Measurements from ENCODE around the gene PABPN1L. TPM values are rescaled to one million over a fixed set of nuclear protein-coding genes. Genes with fewer than 3 reads are reported as not detected.

PABPN1L gene
- total RNA-seq, 1 donor from 2014 or later: not detected

DNA sequence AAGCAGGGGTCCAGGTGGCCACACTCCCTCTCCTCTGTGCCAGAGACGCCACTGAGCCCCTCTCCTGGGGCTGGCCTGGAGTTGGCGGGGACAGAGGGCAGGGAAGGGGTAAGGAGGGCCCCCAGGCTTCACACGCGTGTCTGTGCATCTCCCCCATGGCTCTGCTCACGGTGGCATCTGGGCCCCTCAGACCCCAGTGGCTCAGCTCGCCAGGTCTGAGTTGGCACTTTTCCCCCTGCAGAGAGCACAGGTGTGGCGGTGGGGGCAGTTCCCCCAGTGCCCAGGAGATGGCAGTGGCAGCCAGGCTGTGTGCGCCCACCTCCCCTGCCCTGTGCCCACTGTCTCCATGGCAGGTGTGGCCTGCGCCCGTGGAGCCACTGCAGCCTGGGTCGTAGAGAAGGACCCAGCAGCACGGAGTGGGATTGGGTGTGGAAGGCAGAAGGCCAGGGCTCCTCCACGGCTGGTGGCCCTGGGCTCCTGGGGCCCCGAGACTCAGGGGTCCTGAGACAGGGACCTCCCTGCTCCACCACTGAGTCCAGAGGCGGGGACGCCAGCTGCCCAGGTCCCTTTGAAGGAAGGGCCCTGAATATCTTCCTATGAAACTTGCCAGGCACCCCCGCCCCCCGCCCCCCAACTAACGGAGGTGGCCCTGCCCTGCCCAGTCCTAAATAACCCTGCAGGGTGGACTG lies 50.4 kb downstream of the PABPN1L start:
- no peak overlapping the region for H2AFZ ChIP-seq (replicated peaks)
- peaks cover 3% of the 10 kb centered on the region for H3K4me1 Mint-ChIP-seq
- H3K4me1 ChIP-seq: no peaks in the 10 kb centered on the region
- no peaks in the 10 kb centered on the region for H3K36me3 Mint-ChIP-seq
- H3K36me3 ChIP-seq: no peaks in the 10 kb centered on the region
- H3K9me3 Mint-ChIP-seq: no peaks in the 10 kb centered on the region
- H3K27ac ChIP-seq: no peak overlapping the region
- H3F3A ChIP-seq (ENCODE audit: low read depth): peaks cover 13% of the 10 kb centered on the region
- no peaks in the 10 kb centered on the region for H3K9me3 ChIP-seq (ENCODE audit: low read depth)
- no peak overlapping the region for H3K4me3 Mint-ChIP-seq
- H3K79me2 ChIP-seq (ENCODE audit: low read depth): peaks cover 6% of the 10 kb centered on the region
- no peak overlapping the region for H3K4me3 ChIP-seq
- H3K4me2 ChIP-seq: no peak overlapping the region
- H4K20me1 ChIP-seq (ENCODE audit: low read depth): peaks cover 5% of the 10 kb centered on the region
- no peak overlapping the region for H3K9ac ChIP-seq
- H3K27me3 Mint-ChIP-seq (ENCODE audit: insufficient read depth, low read depth): peaks cover 3% of the 10 kb centered on the region
- peak; percentile 72 for DNase-seq (ENCODE audit: low spot score)
- H3K27me3 ChIP-seq: no peaks in the 10 kb centered on the region
- no peak overlapping the region for H3K27ac Mint-ChIP-seq
- TF ChIP-seq EZH2phosphoT487 (IDR thresholded peaks at IDR 0.05): no peak
- TF ChIP-seq, protein P1, sequence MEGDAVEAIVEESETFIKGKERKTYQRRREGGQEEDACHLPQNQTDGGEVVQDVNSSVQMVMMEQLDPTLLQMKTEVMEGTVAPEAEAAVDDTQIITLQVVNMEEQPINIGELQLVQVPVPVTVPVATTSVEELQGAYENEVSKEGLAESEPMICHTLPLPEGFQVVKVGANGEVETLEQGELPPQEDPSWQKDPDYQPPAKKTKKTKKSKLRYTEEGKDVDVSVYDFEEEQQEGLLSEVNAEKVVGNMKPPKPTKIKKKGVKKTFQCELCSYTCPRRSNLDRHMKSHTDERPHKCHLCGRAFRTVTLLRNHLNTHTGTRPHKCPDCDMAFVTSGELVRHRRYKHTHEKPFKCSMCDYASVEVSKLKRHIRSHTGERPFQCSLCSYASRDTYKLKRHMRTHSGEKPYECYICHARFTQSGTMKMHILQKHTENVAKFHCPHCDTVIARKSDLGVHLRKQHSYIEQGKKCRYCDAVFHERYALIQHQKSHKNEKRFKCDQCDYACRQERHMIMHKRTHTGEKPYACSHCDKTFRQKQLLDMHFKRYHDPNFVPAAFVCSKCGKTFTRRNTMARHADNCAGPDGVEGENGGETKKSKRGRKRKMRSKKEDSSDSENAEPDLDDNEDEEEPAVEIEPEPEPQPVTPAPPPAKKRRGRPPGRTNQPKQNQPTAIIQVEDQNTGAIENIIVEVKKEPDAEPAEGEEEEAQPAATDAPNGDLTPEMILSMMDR (IDR thresholded peaks at IDR 0.05): peak; percentile 68

DNA sequence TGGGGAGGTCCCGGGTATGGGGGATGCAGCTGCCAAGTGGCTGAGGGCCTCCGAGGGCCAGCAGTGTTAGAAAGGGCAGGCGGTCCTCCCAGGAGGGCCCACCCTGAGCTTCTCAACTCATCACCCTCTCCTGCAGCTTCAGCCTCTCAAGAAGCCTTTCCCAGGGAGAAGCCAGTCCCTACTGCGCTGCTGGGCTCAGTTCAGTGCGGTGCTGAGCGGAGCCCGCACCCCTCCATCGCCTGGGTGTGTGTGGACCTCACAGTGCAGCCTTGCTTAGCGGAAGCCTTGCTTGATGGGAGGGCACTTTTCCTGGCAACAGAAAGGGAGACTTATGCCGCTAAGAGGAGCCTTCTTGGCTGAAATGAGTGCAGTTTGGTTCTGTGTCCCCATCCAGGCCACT lies 51.2 kb downstream of the PABPN1L start:
- H3K9ac ChIP-seq: no peak overlapping the region

DNA sequence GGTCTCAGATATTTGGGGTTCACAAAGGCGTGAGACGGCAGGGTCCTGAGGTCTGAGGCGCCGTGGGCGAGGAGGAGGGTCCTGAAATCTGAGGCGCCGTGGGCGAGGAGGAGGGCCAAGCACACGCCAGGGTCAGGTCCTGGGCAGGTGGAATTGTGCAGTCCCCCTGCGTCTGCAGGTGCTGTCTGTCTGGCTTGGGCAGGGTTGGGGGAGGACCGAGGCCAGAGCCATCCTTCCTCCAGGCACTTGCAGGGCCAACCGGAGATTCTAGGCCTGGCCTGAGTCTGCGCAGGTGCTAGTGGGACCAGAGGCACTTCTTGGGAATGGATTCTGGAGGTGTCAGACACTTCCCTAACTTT lies 52.3 kb downstream of the PABPN1L start:
- peaks cover 5% of the 10 kb centered on the region for H3K27me3 Mint-ChIP-seq (ENCODE audit: insufficient read depth, low read depth)

More for the DNA sequence above, 51.2 kb downstream of the PABPN1L start:
- Mint-ChIP-seq H3K27ac (no peak overlapping the region), H3K4me3 (no peak overlapping the region), H3K36me3 (no peaks in the 10 kb centered on the region), H3K9me3 (no peaks in the 10 kb centered on the region), H3K4me1 (peaks cover 4% of the 10 kb centered on the region), H3K27me3 (ENCODE audit: insufficient read depth, low read depth) (peaks cover 3% of the 10 kb centered on the region)
- DNase-seq (ENCODE audit: low spot score): no peak
- peaks cover 4% of the 10 kb centered on the region for H3K4me1 ChIP-seq
- no peak overlapping the region for H3K4me3 ChIP-seq
- peaks cover 15% of the 10 kb centered on the region for H3K79me2 ChIP-seq (ENCODE audit: low read depth)
- H3K9me3 ChIP-seq (ENCODE audit: low read depth): no peaks in the 10 kb centered on the region
- H3K4me2 ChIP-seq: no peak overlapping the region
- no peak for TF ChIP-seq EZH2phosphoT487 (IDR thresholded peaks at IDR 0.05)
- TF ChIP-seq EZH2 (IDR thresholded peaks at IDR 0.05): no peak
- TF ChIP-seq, protein P1 (IDR thresholded peaks at IDR 0.05): no peak
- peaks cover 13% of the 10 kb centered on the region for H4K20me1 ChIP-seq (ENCODE audit: low read depth)
- H3K27ac ChIP-seq: no peak overlapping the region
- no peaks in the 10 kb centered on the region for H3K27me3 ChIP-seq
- H3K36me3 ChIP-seq: no peaks in the 10 kb centered on the region
- H2AFZ ChIP-seq (replicated peaks): no peak overlapping the region
- H3F3A ChIP-seq (ENCODE audit: low read depth): peaks cover 20% of the 10 kb centered on the region

More for the DNA sequence above, 52.3 kb downstream of the PABPN1L start:
- Histone ChIP-seq H3K27ac (no peak overlapping the region), H3K4me1 (peaks cover 4% of the 10 kb centered on the region), H3K27me3 (no peaks in the 10 kb centered on the region), H3K9me3 (ENCODE audit: low read depth) (no peaks in the 10 kb centered on the region), H3F3A (ENCODE audit: low read depth) (peaks cover 31% of the 10 kb centered on the region), H3K36me3 (no peaks in the 10 kb centered on the region), H2AFZ (replicated peaks) (no peak overlapping the region), H3K4me2 (no peak overlapping the region), H4K20me1 (ENCODE audit: low read depth) (peaks cover 24% of the 10 kb centered on the region), H3K9ac (no peak overlapping the region), H3K79me2 (ENCODE audit: low read depth) (peaks cover 18% of the 10 kb centered on the region), H3K4me3 (no peak overlapping the region)
- Mint-ChIP-seq H3K27ac (peak overlapping the region; percentile 42), H3K9me3 (no peaks in the 10 kb centered on the region), H3K4me3 (no peak overlapping the region), H3K4me1 (peaks cover 6% of the 10 kb centered on the region), H3K36me3 (peaks cover under 1% of the 10 kb centered on the region)
- DNase-seq (ENCODE audit: low spot score): no peak
- no peak for TF ChIP-seq EZH2phosphoT487 (IDR thresholded peaks at IDR 0.05)
- no peak for TF ChIP-seq EZH2 (IDR thresholded peaks at IDR 0.05)
- TF ChIP-seq, protein P1 (IDR thresholded peaks at IDR 0.05): no peak

Other genes starting within 250 kb of the PABPN1L start
- not detected in 2 replicates for gene IL17C, start 228.1 kb downstream of the PABPN1L start, total RNA-seq (ENCODE audit: low replicate concordance)
- gene CYBA, start 215.6 kb downstream of the PABPN1L start, total RNA-seq (ENCODE audit: low replicate concordance): 29.9 and 101 TPM in 2 replicates
- gene MVD, start 203.6 kb downstream of the PABPN1L start, total RNA-seq (ENCODE audit: low replicate concordance): 12.7 and 53.7 TPM in 2 replicates
- gene SNAI3, start 180.2 kb downstream of the PABPN1L start, total RNA-seq (ENCODE audit: low replicate concordance): 0.71 TPM in 1 of 2 replicates, not detected in the other
- 11.1 and 30.1 TPM in 2 replicates for gene RNF166, start 160.3 kb downstream of the PABPN1L start, total RNA-seq (ENCODE audit: low replicate concordance)
- 4.7 and 11.0 TPM in 2 replicates for gene CTU2, start 160.2 kb downstream of the PABPN1L start, total RNA-seq (ENCODE audit: low replicate concordance)
- 5.5 and 26.9 TPM in 2 replicates for gene PIEZO1, start 81.4 kb downstream of the PABPN1L start, total RNA-seq (ENCODE audit: low replicate concordance)
- gene CDT1, start 62.9 kb downstream of the PABPN1L start, total RNA-seq (ENCODE audit: low replicate concordance): 7.8 and 57.9 TPM in 2 replicates
- 53.4 and 150 TPM in 2 replicates for gene APRT, start 54.7 kb downstream of the PABPN1L start, total RNA-seq (ENCODE audit: low replicate concordance)
- 5.0 and 11.6 TPM in 2 replicates for gene GALNS, start 9.7 kb downstream of the PABPN1L start, total RNA-seq (ENCODE audit: low replicate concordance)
- 31.8 and 48.5 TPM in 2 replicates for gene TRAPPC2L, start 9.5 kb downstream of the PABPN1L start, total RNA-seq (ENCODE audit: low replicate concordance)
- gene CBFA2T3, start 110.5 kb upstream of the PABPN1L start, total RNA-seq (ENCODE audit: low replicate concordance): 0.15 and 0.22 TPM in 2 replicates
- 14.5 and 25.9 TPM in 2 replicates for gene ACSF3, start 227.2 kb upstream of the PABPN1L start, total RNA-seq (ENCODE audit: low replicate concordance)

All from neural progenitor cell (in vitro differentiated cells).